H1 (cell line): ENCODE data around the gene HYLS1. TPM values are rescaled to one million over a fixed set of nuclear protein-coding genes. Genes with fewer than 3 reads are reported as not detected.

Experiments used
- ASH2L ChIP-seq: fragments of 200-600, 300-600 bp; sonication (generic); IDR thresholded peaks from one replicate; pipeline ENCODE4 v1.7.1; 2017; ENCODE audit warnings: low read length
- BACH1 ChIP-seq: IDR thresholded peaks from 2 replicates; pipeline ENCODE4 v1.6.1; 2012; ENCODE audit warnings: low read length, improper control_type of control experiment
- BRCA1 ChIP-seq: IDR thresholded peaks from 2 replicates; pipeline ENCODE4 v1.6.1; 2012; ENCODE audit warnings: low read depth, low read length, improper control_type of control experiment
- CHD1 ChIP-seq: IDR thresholded peaks from 2 replicates; pipeline ENCODE4 v1.6.1; 2012; ENCODE audit warnings: low read depth, low read length, improper control_type of control experiment
- CREB1 ChIP-seq: IDR thresholded peaks from 2 replicates; pipeline ENCODE4 v1.6.1; 2012; ENCODE audit warnings: inconsistent platforms
- EGR1 ChIP-seq: IDR thresholded peaks from 2 replicates; pipeline ENCODE4 v1.6.1; 2011; ENCODE audit warnings: low read depth, low read length, borderline replicate concordance
- EP300 ChIP-seq, 2 experiments: IDR thresholded peaks; 1 replicate in 1 of 2; 2 replicates in 1 of 2; pipeline ENCODE4 v1.6.1; 2011 to 2012; ENCODE audit warnings: low read depth in 2 of 2, low read length in 2 of 2, mild to moderate bottlenecking in 2 of 2, borderline replicate concordance in 1 of 2, inconsistent platforms in 1 of 2, moderate library complexity in 1 of 2
- GABPA ChIP-seq: IDR thresholded peaks from 2 replicates; pipeline ENCODE4 v1.6.1; 2011; ENCODE audit warnings: mild to moderate bottlenecking, low read length, moderate library complexity, borderline replicate concordance; ENCODE audit not compliant: insufficient read depth
- POU5F1 ChIP-seq: IDR thresholded peaks from 2 replicates; pipeline ENCODE4 v1.6.1; 2011; ENCODE audit warnings: low read depth, mild to moderate bottlenecking, low read length, moderate library complexity
- RNF2 ChIP-seq: fragments of 200-900, 300-1000 bp; sonication (generic); IDR thresholded peaks from 2 replicates; pipeline ENCODE4 v1.7.1; 2016; ENCODE audit warnings: borderline replicate concordance, low read depth, mild to moderate bottlenecking, antibody characterized with exemption, low read length; ENCODE audit not compliant: poor library complexity, severe bottlenecking; ENCODE audit errors: missing control alignments
- SIRT6 ChIP-seq: IDR thresholded peaks from one replicate; pipeline ENCODE4 v1.7.1; 2012; ENCODE audit warnings: low read length, inconsistent platforms
- polyA plus RNA-seq, 7 experiments: library from polyadenylated mRNA; depleted of rRNA in 3 of 7; stranded (reverse) in 5 of 7; unstranded in 2 of 7; fragments of >200 nt in 5 of 7; fragments of 200-250 nt in 2 of 7; gene quantifications; 1 replicate in 5 of 7; 2 replicates in 1 of 7; 4 replicates in 1 of 7; pipeline versions ENCODE4 v1.2.1 to v1.2.3, GENCODE V29; 2011 to 2013; ENCODE audit warnings: missing spikeins in 2 of 7, mixed read lengths in 2 of 7
- total RNA-seq: library from RNA; stranded (reverse); fragmentation: NEBNext Ultra II Directional; extraction: Animal tissue kit (Norgen Biotek cat#: 25700); gene quantifications from 2 replicates; pipeline ENCODE4 v1.2.1, GENCODE V29; 2021

Gene HYLS1
- total and polyA plus RNA-seq, 2 of the 8 experiments (the other 6 are each of a cell fraction or from before 2014, with no cell fraction given): 5.1 to 11.6 TPM

DNA sequence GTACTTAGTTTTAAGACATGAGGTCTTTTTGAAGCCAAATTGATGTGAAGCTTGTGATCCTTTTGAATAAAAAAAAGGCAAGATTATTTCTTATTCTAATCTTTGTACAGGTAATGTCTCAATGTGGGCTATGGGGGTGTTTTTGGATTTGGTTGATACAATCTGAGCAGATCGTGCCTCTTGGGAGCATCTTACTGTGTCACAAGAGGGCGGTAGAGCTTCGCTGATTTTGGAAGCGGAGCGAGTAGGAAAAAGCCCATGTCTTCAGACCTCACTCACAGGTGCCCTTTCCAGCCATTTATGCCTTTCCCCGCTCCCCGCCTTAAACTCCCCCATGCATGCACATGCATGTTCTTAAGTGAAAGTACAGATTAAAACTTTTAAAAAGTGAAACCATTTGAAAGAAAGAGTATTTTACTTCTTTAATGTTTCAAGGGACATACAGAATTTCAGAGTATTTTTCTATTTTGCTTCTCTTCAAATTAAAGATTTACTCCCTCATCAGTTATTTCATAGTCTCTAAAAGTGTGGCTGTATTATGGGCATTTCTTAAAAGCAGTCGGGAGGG is 35.6 kb downstream of the HYLS1 start (continued):
- no peak for TF ChIP-seq POU5F1
- TF ChIP-seq EGR1: no peak
- TF ChIP-seq RNF2: no peak
- 0 out of 2 replicates have a peak, but pooled peaks have one; percentile 15 for TF ChIP-seq CREB1
- TF ChIP-seq CHD1: no peak
- TF ChIP-seq BACH1: no peak
- no peak for TF ChIP-seq EP300 (IDR thresholded peaks at IDR 0.05; ENCODE audit: borderline replicate concordance in 1 of 2, low read depth in 2 of 2, low read length in 2 of 2)
- TF ChIP-seq ASH2L: no peak
- no peak for TF ChIP-seq BRCA1
- TF ChIP-seq GABPA: no peak
- TF ChIP-seq SIRT6: no peak
- TF ChIP-seq, all 59 proteins: peak for 4
